H1 (cell line): ENCODE data around the gene RPRML. TPM values are rescaled to one million over a fixed set of nuclear protein-coding genes. Genes with fewer than 3 reads are reported as not detected.

Experiments
- CTCF ChIA-PET: fragments of 300-600 bp; sonication (Branson Sonifier 250); formaldehyde crosslinking; loops from one replicate; lab custom pipeline; 2021; ENCODE audit not compliant: partially characterized antibody; lab: Charles Lee
- POLR2A ChIA-PET: fragments of 300-600 bp; sonication (Branson Sonifier 250); formaldehyde crosslinking; loops from one replicate; lab custom pipeline; 2021; ENCODE audit warnings: inconsistent platforms; ENCODE audit not compliant: partially characterized antibody; lab: Charles Lee
- DNase-seq, 2 experiments: peaks; one replicate each; pipeline versions ENCODE4 v3.0.0 to v3.0.0-alpha.2; 2010 to 2022; ENCODE audit warnings: low spot score in 2 of 2, low read depth in 1 of 2, mixed read lengths in 1 of 2
- FAIRE-seq: peaks from 2 replicates; lab custom pipeline; 2011; peaks lifted over from hg19 to GRCh38; lab: Jason Lieb, UNC
- H2AFZ ChIP-seq: 2 replicates; pipeline ENCODE4 v1.8.1; 2012; ENCODE audit warnings: low read length, inconsistent platforms
- H2AK5ac ChIP-seq: 2 replicates; pipeline ENCODE4 v1.6.1; 2013; ENCODE audit warnings: low read depth, low read length
- H2BK120ac ChIP-seq: replicated peaks from 2 replicates; pipeline ENCODE3; 2013; ENCODE audit warnings: low read depth, low read length, inconsistent platforms
- H2BK12ac ChIP-seq: 2 replicates; pipeline ENCODE4 v1.6.1; 2013; ENCODE audit warnings: low read depth, low read length
- H2BK15ac ChIP-seq: 2 replicates; pipeline ENCODE4 v1.6.1; 2013; ENCODE audit warnings: low read length
- H2BK20ac ChIP-seq: 2 replicates; pipeline ENCODE4 v1.6.1; 2013; ENCODE audit warnings: low read length
- H2BK5ac ChIP-seq: 2 replicates; pipeline ENCODE4 v1.6.1; 2013; ENCODE audit warnings: low read depth, low read length
- H3K14ac ChIP-seq: 2 replicates; pipeline ENCODE4 v1.6.1; 2013; ENCODE audit warnings: inconsistent platforms; ENCODE audit not compliant: insufficient read length
- H3K18ac ChIP-seq: 2 replicates; pipeline ENCODE4 v1.6.1; 2013; ENCODE audit warnings: low read length; ENCODE audit errors: extremely low read depth
- H3K23ac ChIP-seq: 2 replicates; pipeline ENCODE4 v1.6.1; 2013; ENCODE audit warnings: inconsistent platforms; ENCODE audit not compliant: insufficient read length
- H3K23me2 ChIP-seq: 2 replicates; pipeline ENCODE4 v1.6.1; 2013; ENCODE audit warnings: low read depth, low read length
- H3K27ac ChIP-seq: 2 replicates; pipeline ENCODE4 v1.6.1; 2011; ENCODE audit warnings: low read depth, low read length, inconsistent platforms
- H3K27me3 ChIP-seq, 4 experiments: replicated peaks in 1 of 4; 1 replicate in 1 of 4; 2 replicates in 3 of 4; pipeline versions ENCODE4 v1.6.1 to v1.8.1; 2011 to 2013; ENCODE audit warnings: low read length in 3 of 4, mild to moderate bottlenecking in 3 of 4, inconsistent platforms in 2 of 4, mixed read lengths in 2 of 4, moderate library complexity in 1 of 4; ENCODE audit not compliant: control insufficient read depth in 3 of 4, insufficient read depth in 3 of 4; ENCODE audit errors: extremely low read depth in 1 of 4
- H3K36me3 ChIP-seq, 4 experiments: 2 replicates each; pipeline versions ENCODE4 v1.6.1 to v1.8.1; 2011 to 2013; ENCODE audit warnings: mild to moderate bottlenecking in 4 of 4, low read length in 3 of 4, moderate library complexity in 2 of 4, control low read depth in 1 of 4, inconsistent platforms in 1 of 4; ENCODE audit not compliant: insufficient read depth in 4 of 4, control insufficient read depth in 2 of 4
- H3K4ac ChIP-seq: replicated peaks from 2 replicates; pipeline ENCODE3; 2013; ENCODE audit warnings: low read length, low read depth, mixed read lengths, inconsistent platforms; ENCODE audit not compliant: insufficient read length
- H3K4me1 ChIP-seq, 4 experiments: replicated peaks in 1 of 4; 1 replicate in 1 of 4; 2 replicates in 3 of 4; pipeline versions ENCODE4 v1.6.1 to v1.8.1; 2011 to 2013; ENCODE audit warnings: low read length in 3 of 4, inconsistent platforms in 2 of 4, mixed read lengths in 1 of 4; ENCODE audit not compliant: insufficient read depth in 4 of 4, control insufficient read depth in 3 of 4
- H3K4me2 ChIP-seq, 2 experiments: 2 replicates each; pipeline versions ENCODE4 v1.6.1 to v1.8.1; 2011 to 2013; ENCODE audit warnings: low read depth in 2 of 2, low read length in 2 of 2, control low read depth in 1 of 2, inconsistent platforms in 1 of 2, mild to moderate bottlenecking in 1 of 2; ENCODE audit not compliant: insufficient read depth in 1 of 2
- H3K4me3 ChIP-seq, 4 experiments: fragments of 200-600, 300-600 bp in 1 of 4; sonication (generic), shearing (Covaris generic), sonication (Bioruptor Twin) in 1 of 4; 2 replicates each; pipeline versions ENCODE4 v1.5.1 to v1.8.1; 2011 to 2016; ENCODE audit warnings: low read length in 4 of 4, low read depth in 3 of 4, control low read depth in 2 of 4, inconsistent platforms in 2 of 4, mild to moderate bottlenecking in 2 of 4, mixed read lengths in 1 of 4, moderate library complexity in 1 of 4; ENCODE audit not compliant: insufficient read depth in 2 of 4; ENCODE audit errors: extremely low read depth in 1 of 4
- H3K56ac ChIP-seq: replicated peaks from 2 replicates; pipeline ENCODE3; 2013; ENCODE audit warnings: low read depth, mild to moderate bottlenecking, mixed read lengths, low read length, inconsistent platforms; ENCODE audit not compliant: insufficient read length
- H3K79me1 ChIP-seq: 2 replicates; pipeline ENCODE4 v1.6.1; 2013; ENCODE audit warnings: low read depth, low read length, control low read depth
- H3K79me2 ChIP-seq, 2 experiments: 2 replicates each; pipeline versions ENCODE4 v1.6.1 to v1.8.1; 2012 to 2013; ENCODE audit warnings: low read length in 2 of 2, mild to moderate bottlenecking in 2 of 2, inconsistent platforms in 1 of 2; ENCODE audit not compliant: insufficient read depth in 2 of 2, control insufficient read depth in 1 of 2
- H3K9ac ChIP-seq, 4 experiments: replicated peaks in 1 of 4; 1 replicate in 1 of 4; 2 replicates in 3 of 4; pipeline versions ENCODE4 v1.6.1 to v1.8.1; 2011 to 2013; ENCODE audit warnings: low read depth in 3 of 4, low read length in 3 of 4, control low read depth in 2 of 4, mild to moderate bottlenecking in 2 of 4, moderate library complexity in 2 of 4, inconsistent platforms in 1 of 4; ENCODE audit errors: extremely low read depth in 1 of 4
- H3K9me3 ChIP-seq, 2 experiments: 2 replicates each; pipeline versions ENCODE4 v1.6.1 to v1.8.1; 2012 to 2013; ENCODE audit warnings: mild to moderate bottlenecking in 2 of 2, moderate library complexity in 2 of 2, control low read depth in 1 of 2, inconsistent platforms in 1 of 2, low read depth in 1 of 2, low read length in 1 of 2, mixed read lengths in 1 of 2; ENCODE audit not compliant: insufficient read depth in 2 of 2
- H4K20me1 ChIP-seq, 2 experiments: replicated peaks in 1 of 2; 2 replicates each; pipeline versions ENCODE3 to v1.8.1; 2011 to 2013; ENCODE audit warnings: inconsistent platforms in 2 of 2, low read length in 2 of 2, mild to moderate bottlenecking in 1 of 2; ENCODE audit not compliant: insufficient read depth in 2 of 2, control insufficient read depth in 1 of 2
- H4K5ac ChIP-seq: 2 replicates; pipeline ENCODE4 v1.6.1; 2013; ENCODE audit warnings: low read length, low read depth, mixed read lengths, inconsistent platforms; ENCODE audit not compliant: insufficient read length
- H4K8ac ChIP-seq: 2 replicates; pipeline ENCODE4 v1.8.0; 2013; ENCODE audit warnings: mild to moderate bottlenecking, moderate library complexity, low read length, inconsistent platforms; ENCODE audit not compliant: insufficient read depth; ENCODE audit errors: extremely low read depth
- H4K91ac ChIP-seq: replicated peaks from 2 replicates; pipeline ENCODE3; 2013; ENCODE audit warnings: low read length, mixed read lengths, inconsistent platforms; ENCODE audit not compliant: insufficient read length
- CBX8 ChIP-seq: fragments of 300-800, 300-1000 bp; sonication (generic); IDR thresholded peaks from 2 replicates; pipeline ENCODE4 v1.7.1; 2016; ENCODE audit warnings: low read depth, low read length, borderline replicate concordance
- EGR1 ChIP-seq: IDR thresholded peaks from 2 replicates; pipeline ENCODE4 v1.6.1; 2011; ENCODE audit warnings: low read depth, low read length, borderline replicate concordance
- HDAC6 ChIP-seq: IDR thresholded peaks from one replicate; pipeline ENCODE4 v1.7.1; 2012; ENCODE audit warnings: low read depth, mild to moderate bottlenecking, inconsistent platforms, low read length, moderate library complexity
- KDM1A ChIP-seq: fragments of 200-600, 300-600 bp; sonication (generic); IDR thresholded peaks from 2 replicates; pipeline ENCODE4 v1.7.1; 2016; ENCODE audit warnings: mild to moderate bottlenecking, low read length, borderline replicate concordance
- POU5F1 ChIP-seq: IDR thresholded peaks from 2 replicates; pipeline ENCODE4 v1.6.1; 2011; ENCODE audit warnings: low read depth, mild to moderate bottlenecking, low read length, moderate library complexity
- SAP30 ChIP-seq: fragments of 300-600 bp; sonication (generic); IDR thresholded peaks from 2 replicates; pipeline ENCODE4 v1.7.1; 2012; ENCODE audit warnings: low read length, moderate library complexity, mild to moderate bottlenecking, inconsistent platforms; ENCODE audit not compliant: insufficient read depth, insufficient replicate concordance
- SIRT6 ChIP-seq: IDR thresholded peaks from one replicate; pipeline ENCODE4 v1.7.1; 2012; ENCODE audit warnings: low read length, inconsistent platforms
- SUZ12 ChIP-seq: fragments of 200-600 bp; sonication (generic); IDR thresholded peaks from 2 replicates; pipeline ENCODE4 v1.6.1; 2012; ENCODE audit warnings: mild to moderate bottlenecking, inconsistent platforms, low read length, moderate library complexity, mixed read lengths
- TAF1 ChIP-seq: IDR thresholded peaks from 2 replicates; pipeline ENCODE4 v1.6.1; 2011; ENCODE audit warnings: mild to moderate bottlenecking, low read depth, low read length
- TCF12 ChIP-seq: IDR thresholded peaks from 2 replicates; pipeline ENCODE4 v1.6.1; 2011; ENCODE audit warnings: low read depth, mild to moderate bottlenecking, low read length
- WGBS, 2 experiments: shearing (Covaris generic) in 1 of 2; methylation state at CpG; one replicate each; pipeline versions ENCODE4 v1.1.6 to v1.1.7; 2013 to 2015; ENCODE audit warnings: low lambda C conversion rate in 2 of 2, mixed read lengths in 2 of 2, inconsistent platforms in 1 of 2, low coverage in 1 of 2, missing lambda C conversion rate in 1 of 2; ENCODE audit not compliant: insufficient replicate concordance in 2 of 2, insufficient coverage in 1 of 2, insufficient read length in 1 of 2; ENCODE audit errors: extremely low coverage in 1 of 2, missing lambda C conversion rate in 1 of 2; 5-methylcytosine and 5-hydroxymethylcytosine counted together
- long read RNA-seq, 2 experiments: library from RNA in 1 of 2; library from capped mRNA in 1 of 2; stranded (forward); transcript quantifications; one replicate each; pipeline ENCODE4 v2.0.0, GENCODE V29; 2021; ENCODE audit warnings: inconsistent platforms in 1 of 2
- polyA minus RNA-seq, 3 experiments: library from RNA; depleted of rRNA, polyadenylated mRNA; stranded (reverse); fragments of >200 nt; gene quantifications; 1 replicate in 2 of 3; 2 replicates in 1 of 3; pipeline ENCODE4 v1.2.3, GENCODE V29; 2011
- polyA plus RNA-seq, 7 experiments: library from polyadenylated mRNA; depleted of rRNA in 3 of 7; stranded (reverse) in 5 of 7; unstranded in 2 of 7; fragments of >200 nt in 5 of 7; fragments of 200-250 nt in 2 of 7; gene quantifications; 1 replicate in 5 of 7; 2 replicates in 1 of 7; 4 replicates in 1 of 7; pipeline versions ENCODE4 v1.2.1 to v1.2.3, GENCODE V29; 2011 to 2013; ENCODE audit warnings: missing spikeins in 2 of 7, mixed read lengths in 2 of 7
- total RNA-seq: library from RNA; stranded (reverse); fragmentation: NEBNext Ultra II Directional; extraction: Animal tissue kit (Norgen Biotek cat#: 25700); gene quantifications from 2 replicates; pipeline ENCODE4 v1.2.1, GENCODE V29; 2021

Gene RPRML
- total RNA-seq (5.5 and 7.2 TPM in 2 replicates), polyA plus RNA-seq (2011; rRNA removed) (3.5 and 6.0 TPM in 2 replicates), polyA minus RNA-seq (2011; rRNA and poly(A)+ RNA removed) (0.22 and 0.38 TPM in 2 replicates)
- polyA plus RNA-seq (2011; cell fraction: cytosol; rRNA removed) = 4.7 TPM
- polyA plus RNA-seq (2011; cell fraction: nucleus; rRNA removed) = 4.0 TPM
- polyA plus RNA-seq (2012, experiment 1 of 2) = 3.7 to 6.0 TPM (median 5.4 TPM) in 4 replicates
- polyA plus RNA-seq (2012, experiment 2 of 2) = 2.4 TPM
- polyA plus RNA-seq (2013, experiment 1 of 2) = 1.7 TPM
- polyA plus RNA-seq (2013, experiment 2 of 2) = 2.2 TPM
- 1.8 TPM for polyA minus RNA-seq (2011; cell fraction: cytosol; rRNA and poly(A)+ RNA removed)
- polyA minus RNA-seq (2011; cell fraction: nucleus; rRNA and poly(A)+ RNA removed) = 3.8 TPM
- long read RNA-seq, experiment 1, partial matches to known transcripts = 0 of 3 reads
- long read RNA-seq, experiment 1, other reads (novel, unspliced or antisense) = 0 of 3 reads
- long read RNA-seq, experiment 2 = 0 reads

GRCh38 chr17:46979147-46979863 lies at the start of gene RPRML:
RPRML (minus strand) TSS chr17:46979253; CDS start chr17:46979007, 246 bp downstream.
- Histone ChIP-seq H3K36me3 (no peaks in the 10 kb centered on the region), H4K91ac (peak within 1 kb of the TSS; percentile 72), H4K8ac (peak within 1 kb of the TSS; percentile 26; the same call in 1 of the 2 replicates), H3K9ac (peak within 1 kb of the TSS in 3 of 4 experiments; percentile 20 to 55 (median 35); a peak in 4 of 7 replicates), H3K27ac (no peak within 1 kb of the TSS), H2BK12ac (peak within 1 kb of the TSS; percentile 75; the same call in 1 of the 2 replicates), H2BK20ac (peak within 1 kb of the TSS; percentile 34; the same call in 1 of the 2 replicates), H3K18ac (peak within 1 kb of the TSS; percentile 90), H3K4me1 (peaks cover 8 to 18% (median 13%) of the 10 kb centered on the region in 4 experiments), H4K20me1 (no peaks in the 10 kb centered on the region), H3K23ac (no peak within 1 kb of the TSS), H3K14ac (no peak within 1 kb of the TSS), H2AFZ (no peak within 1 kb of the TSS), H2BK15ac (peak within 1 kb of the TSS; percentile 92; the same call in 1 of the 2 replicates), H3K4me3 (peak within 1 kb of the TSS; percentile 53 to 70 (median 65)), H2BK120ac (no peak within 1 kb of the TSS), H3K56ac (no peak within 1 kb of the TSS), H3K4ac (no peak within 1 kb of the TSS), H2BK5ac (0 out of 2 replicates have a peak within 1 kb of the TSS, but pooled peaks have one; percentile 21), H4K5ac (no peak within 1 kb of the TSS), H3K27me3 (peaks cover 8 to 21% (median 21%) of the 10 kb centered on the region in 4 experiments), H3K79me2 (no peaks in the 10 kb centered on the region), H3K4me2 (peak within 1 kb of the TSS; percentile 91 to 99), H2AK5ac (0 out of 2 replicates have a peak within 1 kb of the TSS, but pooled peaks have one; percentile 65), H3K9me3 (no peaks in the 10 kb centered on the region), H3K23me2 (peaks cover 17% of the 10 kb centered on the region), H3K79me1 (no peaks in the 10 kb centered on the region)
- FAIRE-seq (no peak), DNase-seq (peak in 1 of 2 experiments; percentile 77)
- CTCF ChIA-PET = interaction anchor here (0.6 to 2.3 kb wide), 5 partner anchors 10 to 136 kb away, joined by 3 to 8 read pairs (median 4); no protein-coding TSS in a partner anchor
- POLR2A ChIA-PET = interaction anchor here (0.5 to 4.1 kb wide), 3 partner anchors 34 to 221 kb away, joined by 3 to 24 read pairs (median 5); no protein-coding TSS in a partner anchor
- WGBS, 2 experiments = 5% methylated on average over 28 of the region's 57 CpGs; no CpG with 5 or more reads in 1 of the 2 experiments
- TF ChIP-seq KDM1A = no peak
- no peak for TF ChIP-seq TAF1
- no peak for TF ChIP-seq HDAC6
- TF ChIP-seq CBX8 = no peak
- TF ChIP-seq SAP30 = no peak
- TF ChIP-seq POU5F1 = no peak
- no peak for TF ChIP-seq SIRT6
- no peak for TF ChIP-seq SUZ12
- no peak for TF ChIP-seq TCF12
- no peak for TF ChIP-seq EGR1
